Colonic mucosa (tissue), 4 donors: Measurements from ENCODE around the gene TNFSF13. TPM values are rescaled to one million over a fixed set of nuclear protein-coding genes. Genes with fewer than 3 reads are reported as not detected.

Source experiments
- DNase-seq: peaks from one replicate; pipeline ENCODE4 v3.0.0-alpha.2; 2020
- H3K27ac ChIP-seq: fragments of 200-600 bp; one replicate; pipeline ENCODE4 v1.8.0; 2021
- H3K27me3 ChIP-seq: fragments of 200-600 bp; one replicate; pipeline ENCODE4 v1.8.0; 2021
- H3K36me3 ChIP-seq: fragments of 200-600 bp; one replicate; pipeline ENCODE4 v1.8.0; 2021
- H3K4me1 ChIP-seq: fragments of 200-600 bp; one replicate; pipeline ENCODE4 v1.8.0; 2021; ENCODE audit warnings: mild to moderate bottlenecking
- H3K4me3 ChIP-seq: fragments of 200-600 bp; one replicate; pipeline ENCODE4 v1.8.0; 2021
- H3K9ac ChIP-seq, 2 donors: one replicate each; pipeline ENCODE4 v1.7.0; 2013; ENCODE audit warnings: control low read depth in 2 of 2, low read depth in 2 of 2, low read length in 2 of 2
- H3K9me3 ChIP-seq: fragments of 200-600 bp; one replicate; pipeline ENCODE4 v1.8.0; 2021
- CTCF ChIP-seq: fragments of 200-600 bp; IDR thresholded peaks from one replicate; pipeline ENCODE4 v1.8.0; 2022; ENCODE audit warnings: antibody characterized with exemption, mild to moderate bottlenecking
- intact Hi-C: fragments of 100-400 bp; cut with DNase I; formaldehyde crosslinking; loops from one replicate; pipeline ENCODE4 v1.14.1; 2022
- total RNA-seq, 2 donors: library from RNA; stranded (reverse); fragmentation: NEBNext Ultra II Directional in 1 of 2; extraction: Animal tissue kit (Norgen Biotek cat#: 25700) in 1 of 2; gene quantifications; one replicate each; pipeline ENCODE4 v1.2.1, GENCODE V29; 2021
- donor health status: healthy.
- donor health status: DM: no; HTN: no; CAD: no.
- donor health status: DM: no; HTN: no; CAD: no.

Gene TNFSF13
- total RNA-seq, 2 donors from 2014 or later = 67.5 to 125 TPM

- Histone ChIP-seq H3K4me3 (no peak overlapping the region), H3K27me3 (no peaks in the 10 kb centered on the region), H3K4me1 (peaks cover 11% of the 10 kb centered on the region), H3K27ac (peak overlapping the region; percentile 53), H3K9ac (no peak overlapping the region), H3K9me3 (no peaks in the 10 kb centered on the region), H3K36me3 (no peaks in the 10 kb centered on the region)
- no peak for TF ChIP-seq CTCF
- intact Hi-C loops = no loop called here
- no peak for DNase-seq
These were observed 5.2 kb upstream of the TNFSF13 start for GRCh38 chr17:7553356-7553755.

DNA sequence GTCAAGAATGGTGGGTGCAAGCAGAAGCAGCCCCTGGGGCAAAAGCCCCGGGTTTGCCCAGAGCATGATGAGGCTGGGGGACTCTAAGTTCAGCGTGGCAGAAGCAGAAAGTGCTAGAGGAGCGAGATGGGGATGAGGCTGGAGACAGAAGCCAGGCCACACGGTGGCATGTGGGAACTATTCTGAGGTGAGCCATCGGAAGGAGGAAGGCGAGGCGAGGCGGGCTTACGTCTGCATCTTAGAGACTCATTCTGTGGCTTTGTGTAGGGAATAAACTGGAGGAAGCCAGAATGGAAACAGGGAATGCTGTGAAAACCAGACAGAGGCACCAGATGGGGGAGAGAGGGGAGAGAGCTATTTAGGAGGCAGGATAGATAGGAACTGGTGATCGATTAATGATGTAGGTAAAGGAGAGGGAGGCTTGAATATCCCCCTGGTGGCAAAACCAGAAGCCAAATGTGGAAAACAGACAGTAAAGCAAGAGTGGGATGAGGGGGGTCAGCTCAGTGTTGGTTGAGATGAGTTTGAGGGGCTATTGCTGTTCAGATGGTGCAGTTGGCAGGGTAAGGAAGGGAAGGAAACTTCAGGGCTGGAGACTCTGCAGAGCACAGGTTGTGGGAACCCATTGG is 3.1 kb upstream of the TNFSF13 start:
- peak; percentile 18 for DNase-seq
- no peak for TF ChIP-seq CTCF
- no peak overlapping the region for H3K27ac ChIP-seq
- H3K27me3 ChIP-seq = no peaks in the 10 kb centered on the region
- no peaks in the 10 kb centered on the region for H3K36me3 ChIP-seq
- no peak overlapping the region for H3K9ac ChIP-seq
- H3K4me1 ChIP-seq = peaks cover 12% of the 10 kb centered on the region
- intact Hi-C loops = no loop called here
- H3K4me3 ChIP-seq = no peak overlapping the region
- no peaks in the 10 kb centered on the region for H3K9me3 ChIP-seq

DNA sequence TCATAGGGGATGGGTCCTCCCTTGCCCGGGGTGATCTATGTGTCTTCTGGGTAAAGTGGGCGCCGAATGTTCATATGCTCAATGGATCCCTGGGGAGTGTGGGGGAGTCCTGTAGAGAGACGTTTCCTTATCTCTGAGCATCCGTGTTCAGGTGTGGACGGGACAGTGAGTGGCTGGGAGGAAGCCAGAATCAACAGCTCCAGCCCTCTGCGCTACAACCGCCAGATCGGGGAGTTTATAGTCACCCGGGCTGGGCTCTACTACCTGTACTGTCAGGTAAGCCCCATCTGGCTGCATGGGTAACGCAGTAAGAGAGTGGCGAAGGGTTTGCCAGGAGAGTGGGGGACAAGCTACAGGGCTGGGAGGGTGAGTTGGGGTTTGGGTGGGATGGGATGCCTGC is 1.9 kb upstream of the TNFSF13 start:
- Histone ChIP-seq H3K27me3 (no peaks in the 10 kb centered on the region), H3K9me3 (no peaks in the 10 kb centered on the region), H3K4me1 (peaks cover 16% of the 10 kb centered on the region), H3K4me3 (peak overlapping the region; percentile 27), H3K27ac (peak overlapping the region; percentile 95), H3K9ac (peak overlapping the region; percentile 71 to 100), H3K36me3 (no peaks in the 10 kb centered on the region)
- peak; percentile 79 for DNase-seq
- no peak for TF ChIP-seq CTCF
- intact Hi-C loops = no loop called here

GRCh38 chr17:7557147-7557764 is 1.3 kb upstream of the TNFSF13 start:
- Histone ChIP-seq H3K36me3 (no peaks in the 10 kb centered on the region), H3K9ac (peak overlapping the region; percentile 71 to 100), H3K9me3 (no peaks in the 10 kb centered on the region), H3K4me1 (peaks cover 17% of the 10 kb centered on the region), H3K27ac (peak overlapping the region; percentile 95), H3K27me3 (no peaks in the 10 kb centered on the region), H3K4me3 (peak overlapping the region; percentile 27)
- DNase-seq = peak; percentile 81
- TF ChIP-seq CTCF = no peak
- intact Hi-C loops = no loop called here

GRCh38 chr17:7557775-7558543 is 591 bp upstream of the TNFSF13 start:
- H3K4me1 ChIP-seq = peaks cover 24% of the 10 kb centered on the region

More at GRCh38 chr17:7557775-7558543, 591 bp upstream of the TNFSF13 start:
- Histone ChIP-seq H3K9ac (peak overlapping the region; percentile 71 to 100), H3K27ac (peak overlapping the region; percentile 95), H3K36me3 (no peaks in the 10 kb centered on the region), H3K9me3 (no peaks in the 10 kb centered on the region), H3K27me3 (no peaks in the 10 kb centered on the region), H3K4me3 (peak overlapping the region; percentile 43)
- intact Hi-C loops = no loop called here
- TF ChIP-seq CTCF = no peak
- peak; percentile 94 for DNase-seq
